Neural cell (in vitro differentiated cells): Measurements from ENCODE around the gene MAMLD1. TPM values are rescaled to one million over a fixed set of nuclear protein-coding genes. Genes with fewer than 3 reads are reported as not detected.

Experiments used
- H2AFZ ChIP-seq: fragments of 200-600, 300-800 bp; sonication (generic), shearing (Covaris generic); 2 replicates; pipeline ENCODE4 v1.6.0; 2014; ENCODE audit warnings: low read depth, mild to moderate bottlenecking, antibody characterized with exemption, low read length, moderate library complexity
- H3F3A ChIP-seq: fragments of 200-600 bp; shearing (Covaris generic); 2 replicates; pipeline ENCODE4 v1.6.1; 2016; ENCODE audit warnings: mild to moderate bottlenecking, moderate library complexity, mixed read lengths, antibody characterized with exemption, low read length; ENCODE audit not compliant: insufficient read depth, poor library complexity, severe bottlenecking
- H3K27ac ChIP-seq: fragments of 200-600, 300-800 bp; sonication (generic), shearing (Covaris generic); 2 replicates; pipeline ENCODE4 v1.5.1; 2014; ENCODE audit warnings: mild to moderate bottlenecking, low read length, moderate library complexity
- H3K27me3 ChIP-seq: fragments of 300-800, 200-600 bp; sonication (generic), shearing (Covaris generic); 2 replicates; pipeline ENCODE4 v1.6.0; 2014; ENCODE audit warnings: mild to moderate bottlenecking, low read depth, low read length, moderate library complexity; ENCODE audit not compliant: insufficient read depth
- H3K36me3 ChIP-seq: fragments of 300-800, 200-600 bp; sonication (generic), shearing (Covaris generic); 2 replicates; pipeline ENCODE4 v1.5.1; 2014; ENCODE audit warnings: mild to moderate bottlenecking, antibody characterized with exemption, low read length, moderate library complexity; ENCODE audit not compliant: insufficient read depth
- H3K4me2 ChIP-seq: fragments of 300-800, 200-600 bp; sonication (generic), shearing (Covaris generic); 2 replicates; pipeline ENCODE4 v1.6.0; 2014; ENCODE audit warnings: mild to moderate bottlenecking, low read length
- H3K4me3 ChIP-seq: fragments of 300-800, 200-600 bp; sonication (generic), shearing (Covaris generic); 2 replicates; pipeline ENCODE4 v1.5.1; 2014; ENCODE audit warnings: mild to moderate bottlenecking, low read length, moderate library complexity
- H3K79me2 ChIP-seq: fragments of 200-600 bp; shearing (Covaris generic); replicated peaks from 2 replicates; pipeline ENCODE4 v1.6.0; 2014; ENCODE audit warnings: mild to moderate bottlenecking, low read length, moderate library complexity; ENCODE audit not compliant: insufficient read depth
- H3K9ac ChIP-seq: fragments of 300-800, 200-600 bp; sonication (generic), shearing (Covaris generic); 2 replicates; pipeline ENCODE4 v1.6.1; 2016; ENCODE audit warnings: mild to moderate bottlenecking, low read length, mixed read lengths
- H3K9me2 ChIP-seq: fragments of 200-600 bp; shearing (Covaris generic); 2 replicates; pipeline ENCODE4 v1.6.1; 2016; ENCODE audit warnings: mild to moderate bottlenecking, low read length, mixed read lengths; ENCODE audit not compliant: insufficient read depth
- H3K9me3 ChIP-seq: fragments of 200-600, 300-800 bp; sonication (generic), shearing (Covaris generic); 2 replicates; pipeline ENCODE4 v1.6.1; 2016; ENCODE audit warnings: mild to moderate bottlenecking, mixed run types, low read length, moderate library complexity, mixed read lengths
- H4K20me1 ChIP-seq: fragments of 200-600 bp; shearing (Covaris generic); 2 replicates; pipeline ENCODE4 v1.6.1; 2016; ENCODE audit warnings: mild to moderate bottlenecking, mixed run types; ENCODE audit not compliant: insufficient read depth
- CTCF ChIP-seq: fragments of 450-650 bp; IDR thresholded peaks from 2 replicates; pipeline ENCODE4 v1.5.1; 2014; ENCODE audit warnings: antibody characterized with exemption, mild to moderate bottlenecking, moderate library complexity; ENCODE audit not compliant: poor library complexity, severe bottlenecking
- EP300 ChIP-seq: fragments of 450-650 bp; conservative IDR thresholded peaks from 2 replicates; pipeline ENCODE4 v1.6.1; 2014; ENCODE audit warnings: antibody characterized with exemption, mild to moderate bottlenecking, moderate library complexity; ENCODE audit not compliant: poor library complexity, severe bottlenecking
- EZH2 ChIP-seq: fragments of 200-600, 300-800 bp; shearing (Covaris generic), sonication (generic); IDR thresholded peaks from 2 replicates; pipeline ENCODE4 v1.6.1; 2014; ENCODE audit warnings: antibody characterized with exemption, low read length, borderline replicate concordance, mild to moderate bottlenecking; ENCODE audit not compliant: insufficient read depth, poor library complexity, severe bottlenecking
- MXI1 ChIP-seq: fragments of 450-650 bp; conservative IDR thresholded peaks from 2 replicates; pipeline ENCODE4 v1.6.1; 2014; ENCODE audit warnings: antibody characterized with exemption, mild to moderate bottlenecking; ENCODE audit not compliant: poor library complexity, severe bottlenecking
- POLR2AphosphoS5 ChIP-seq: IDR thresholded peaks from 2 replicates; pipeline ENCODE4 v1.6.1; 2012
- RAD21 ChIP-seq: fragments of 450-650 bp; conservative IDR thresholded peaks from 2 replicates; pipeline ENCODE4 v1.6.1; 2014; ENCODE audit warnings: antibody characterized with exemption, mild to moderate bottlenecking, moderate library complexity
- REST ChIP-seq: IDR thresholded peaks from 2 replicates; pipeline ENCODE4 v1.6.1; 2012; ENCODE audit warnings: borderline replicate concordance
- SMC3 ChIP-seq: fragments of 450-650 bp; conservative IDR thresholded peaks from 2 replicates; pipeline ENCODE4 v1.6.1; 2014; ENCODE audit warnings: antibody characterized with exemption, mild to moderate bottlenecking, moderate library complexity; ENCODE audit not compliant: poor library complexity
- TAF1 ChIP-seq: IDR thresholded peaks from 2 replicates; pipeline ENCODE4 v1.6.1; 2012; ENCODE audit warnings: low read depth
- polyA plus RNA-seq: library from polyadenylated mRNA; depleted of rRNA; stranded (reverse); fragments of >200 nt; gene quantifications from 2 replicates; pipeline ENCODE4 v1.2.3, GENCODE V29; 2014

Gene MAMLD1
- polyA plus RNA-seq, 1 donor from 2014 or later, result 1.4 TPM

- Histone ChIP-seq H3K9me3 (no peaks in the 10 kb centered on the region), H3K36me3 (no peaks in the 10 kb centered on the region), H3K9me2 (no peaks in the 10 kb centered on the region), H3K27me3 (no peaks in the 10 kb centered on the region), H3K4me2 (no peak overlapping the region), H3K4me3 (no peak overlapping the region), H3F3A (no peaks in the 10 kb centered on the region), H2AFZ (no peak overlapping the region), H3K27ac (no peak overlapping the region), H4K20me1 (no peaks in the 10 kb centered on the region), H3K9ac (no peak overlapping the region), H3K79me2 (no peaks in the 10 kb centered on the region)
- TF ChIP-seq MXI1, result no peak
- TF ChIP-seq EZH2, result no peak
- TF ChIP-seq RAD21, result no peak
- no peak for TF ChIP-seq POLR2AphosphoS5
- no peak for TF ChIP-seq EP300
These were observed 122.9 kb downstream of the MAMLD1 start for GRCh38 chrX:150486011-150486410.

GRCh38 chrX:150487369-150488094 lies 124.4 kb downstream of the MAMLD1 start:
- TF ChIP-seq CTCF (no peak), MXI1 (no peak), POLR2AphosphoS5 (no peak), EZH2 (no peak), TAF1 (no peak), EP300 (no peak), REST (no peak), SMC3 (no peak), RAD21 (no peak)
- H2AFZ ChIP-seq, result no peak overlapping the region
- H3K79me2 ChIP-seq, result no peaks in the 10 kb centered on the region

More at GRCh38 chrX:150487369-150488094, 124.4 kb downstream of the MAMLD1 start:
- H3K9me3 ChIP-seq, result no peaks in the 10 kb centered on the region
- no peak overlapping the region for H3K9ac ChIP-seq
- H3K27me3 ChIP-seq, result no peaks in the 10 kb centered on the region
- no peaks in the 10 kb centered on the region for H3K36me3 ChIP-seq
- no peaks in the 10 kb centered on the region for H3F3A ChIP-seq
- H3K27ac ChIP-seq, result no peak overlapping the region
- no peak overlapping the region for H3K4me3 ChIP-seq
- no peaks in the 10 kb centered on the region for H4K20me1 ChIP-seq
- H3K4me2 ChIP-seq, result no peak overlapping the region
- no peaks in the 10 kb centered on the region for H3K9me2 ChIP-seq
